Retinal pigment epithelial cell (primary cell): ENCODE data around the gene ARHGEF26.

Experiments used
- DNase-seq: peaks from one replicate; pipeline ENCODE4 v3.0.0-alpha.2; 2010; ENCODE audit warnings: low read depth
- H3K4me3 ChIP-seq: 2 replicates; pipeline ENCODE4 v1.5.1; 2011; ENCODE audit warnings: mild to moderate bottlenecking, low read length, control low read depth, moderate library complexity
- TF ChIP-seq, protein P1 (sequence below): conservative IDR thresholded peaks from 2 replicates; pipeline ENCODE4 v1.5.1; 2011; ENCODE audit warnings: low read depth, low read length, control low read depth, inconsistent platforms

ARHGEF26 gene

GRCh38 chr3:154235330-154235729 lies 114.1 kb downstream of the ARHGEF26 start:
- DNase-seq, result no peak
- TF ChIP-seq, protein P1, sequence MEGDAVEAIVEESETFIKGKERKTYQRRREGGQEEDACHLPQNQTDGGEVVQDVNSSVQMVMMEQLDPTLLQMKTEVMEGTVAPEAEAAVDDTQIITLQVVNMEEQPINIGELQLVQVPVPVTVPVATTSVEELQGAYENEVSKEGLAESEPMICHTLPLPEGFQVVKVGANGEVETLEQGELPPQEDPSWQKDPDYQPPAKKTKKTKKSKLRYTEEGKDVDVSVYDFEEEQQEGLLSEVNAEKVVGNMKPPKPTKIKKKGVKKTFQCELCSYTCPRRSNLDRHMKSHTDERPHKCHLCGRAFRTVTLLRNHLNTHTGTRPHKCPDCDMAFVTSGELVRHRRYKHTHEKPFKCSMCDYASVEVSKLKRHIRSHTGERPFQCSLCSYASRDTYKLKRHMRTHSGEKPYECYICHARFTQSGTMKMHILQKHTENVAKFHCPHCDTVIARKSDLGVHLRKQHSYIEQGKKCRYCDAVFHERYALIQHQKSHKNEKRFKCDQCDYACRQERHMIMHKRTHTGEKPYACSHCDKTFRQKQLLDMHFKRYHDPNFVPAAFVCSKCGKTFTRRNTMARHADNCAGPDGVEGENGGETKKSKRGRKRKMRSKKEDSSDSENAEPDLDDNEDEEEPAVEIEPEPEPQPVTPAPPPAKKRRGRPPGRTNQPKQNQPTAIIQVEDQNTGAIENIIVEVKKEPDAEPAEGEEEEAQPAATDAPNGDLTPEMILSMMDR, result no peak
- H3K4me3 ChIP-seq, result no peak overlapping the region

- TF ChIP-seq, protein P1, result no peak
- DNase-seq, result no peak
- H3K4me3 ChIP-seq, result no peak overlapping the region
Measured at GRCh38 chr3:154236331-154236730, 115.1 kb downstream of the ARHGEF26 start.

DNA sequence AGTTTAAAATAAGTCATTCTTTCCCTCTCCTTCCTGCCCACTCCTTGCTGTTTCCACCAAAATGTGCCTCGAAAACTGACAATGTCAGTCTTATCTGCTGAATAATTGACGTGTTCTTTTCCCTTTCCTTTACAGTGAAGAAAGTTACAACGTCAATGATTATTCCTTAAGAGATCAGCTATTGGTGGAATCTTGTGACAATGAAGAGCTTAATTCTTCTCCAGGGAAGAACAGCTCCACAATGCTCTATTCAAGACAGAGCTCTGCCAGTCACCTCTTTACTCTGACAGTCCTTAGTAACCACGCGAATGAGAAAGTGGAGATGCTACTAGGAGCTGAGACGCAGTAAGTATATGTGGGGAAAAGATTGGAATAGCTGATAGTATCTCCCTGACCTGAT lies 119.0 kb downstream of the ARHGEF26 start:
- TF ChIP-seq, protein P1, result no peak
- no peak overlapping the region for H3K4me3 ChIP-seq
- no peak for DNase-seq

DNA sequence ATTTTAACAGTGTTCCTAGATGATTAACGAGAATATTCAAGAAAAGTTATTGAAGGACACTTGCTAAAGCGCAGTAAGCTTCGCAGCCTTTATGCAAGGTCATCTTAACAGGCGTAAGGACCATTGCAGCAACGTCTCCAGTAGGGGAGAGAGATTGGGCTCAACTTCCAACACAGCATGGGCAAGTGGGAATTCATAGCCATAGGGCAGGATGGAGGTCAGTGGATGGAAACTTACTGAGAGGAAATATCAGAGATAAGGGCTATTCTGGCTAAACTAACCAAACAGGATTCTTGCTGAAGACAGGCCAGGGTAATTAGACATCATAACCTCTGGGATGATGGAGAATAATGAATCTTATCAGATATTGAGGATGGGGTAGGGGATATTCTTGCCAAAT lies 120.3 kb downstream of the ARHGEF26 start:
- no peak for DNase-seq
- TF ChIP-seq, protein P1, result no peak
- H3K4me3 ChIP-seq, result no peak overlapping the region

- TF ChIP-seq, protein P1, result no peak
- H3K4me3 ChIP-seq, result no peak overlapping the region
- DNase-seq, result no peak
Measured at GRCh38 chr3:154242766-154243165, 121.6 kb downstream of the ARHGEF26 start.

GRCh38 chr3:154243353-154243752 lies 122.2 kb downstream of the ARHGEF26 start:
- TF ChIP-seq, protein P1, result no peak
- no peak overlapping the region for H3K4me3 ChIP-seq
- DNase-seq, result peak; percentile 33

DNA sequence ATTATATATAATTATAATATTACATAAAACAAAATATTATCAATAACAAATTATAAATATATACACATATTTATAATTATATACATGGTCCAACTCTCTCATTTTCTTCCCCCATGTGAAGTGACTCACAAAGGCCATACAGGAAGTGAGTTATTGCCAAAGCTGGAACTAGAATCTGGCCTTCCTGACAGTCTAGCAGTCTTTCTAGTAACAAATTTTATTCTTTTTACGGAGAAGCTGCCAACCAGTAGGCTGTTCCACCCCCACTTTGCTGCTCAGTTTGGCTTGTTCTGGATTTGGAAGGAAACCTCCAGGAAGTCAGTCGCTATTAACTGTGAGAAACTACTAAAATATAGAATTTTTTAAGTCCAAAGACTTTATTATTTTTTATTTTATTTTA lies 123.5 kb downstream of the ARHGEF26 start:
- H3K4me3 ChIP-seq, result no peak overlapping the region
- TF ChIP-seq, protein P1, result no peak
- DNase-seq, result no peak
